Heart right ventricle (tissue), 16 donors: ENCODE results near the gene DNAJB7. TPM values are rescaled to one million over a fixed set of nuclear protein-coding genes. Genes with fewer than 3 reads are reported as not detected.
A peak's percentile ranks its signal among the peaks of the same experiment; 100 is the strongest.
"Not testable (repeated sequence)": the region's sequence is repeated elsewhere in the genome, so short reads cannot be mapped to it uniquely, and the experiment has no call there.

Source experiments
- ATAC-seq, 8 donors: fragments of 200-7000 bp; cut with Tn5 transposase; one replicate each; pipeline ENCODE4 v1.9.1; 2020; ENCODE audit warnings: mild to moderate bottlenecking in 8 of 8, moderate library complexity in 8 of 8, moderate number of reproducible peaks in 1 of 8
- DNase-seq, 2 donors: peaks; one replicate each; pipeline ENCODE4 v3.0.0-alpha.2; 2020
- H3K27ac ChIP-seq, 10 donors: fragments of 200-600 bp; sonication (generic) in 2 of 10; one replicate each; pipeline versions ENCODE4 v1.5.0 to v1.8.0; 2020 to 2022; ENCODE audit warnings: mild to moderate bottlenecking in 3 of 10
- H3K27me3 ChIP-seq, 7 donors: fragments of 200-600 bp; one replicate each; pipeline ENCODE4 v1.8.0; 2021 to 2022; ENCODE audit warnings: mild to moderate bottlenecking in 2 of 7
- H3K36me3 ChIP-seq, 9 donors: fragments of 200-600 bp; sonication (generic) in 1 of 9; one replicate each; pipeline versions ENCODE4 v1.5.0 to v1.8.0; 2020 to 2022; ENCODE audit warnings: mild to moderate bottlenecking in 2 of 9
- H3K4me1 ChIP-seq, 9 donors: fragments of 200-600 bp; sonication (generic) in 1 of 9; one replicate each; pipeline versions ENCODE4 v1.5.0 to v1.8.0; 2020 to 2022; ENCODE audit warnings: mild to moderate bottlenecking in 4 of 9
- H3K4me3 ChIP-seq, 10 donors: fragments of 200-600 bp; sonication (generic) in 2 of 10; one replicate each; pipeline versions ENCODE4 v1.5.0 to v1.8.0; 2020 to 2022; ENCODE audit warnings: mild to moderate bottlenecking in 7 of 10, moderate library complexity in 2 of 10
- H3K9me3 ChIP-seq, 11 donors: fragments of 200-600 bp in 10 of 11; sonication (generic) in 2 of 11; one replicate each; pipeline versions ENCODE4 v1.5.0 to v1.8.0; 2013 to 2022; ENCODE audit warnings: mild to moderate bottlenecking in 2 of 11, control low read depth in 1 of 11, moderate library complexity in 1 of 11
- WGBS, 2 donors: extraction: QIAGEN DNeasy Blood & Tissue Kit; methylation state at CpG; one replicate each; pipeline ENCODE4 v1.1.7; 2013; ENCODE audit warnings: inconsistent platforms in 1 of 2; 5-methylcytosine and 5-hydroxymethylcytosine counted together
- intact Hi-C, 10 donors: fragments of 100-400 bp; cut with DNase I; formaldehyde crosslinking; loops; one replicate each; pipeline versions ENCODE4 v1.11.1 to v1.14.2; 2022
- polyA plus RNA-seq, 2 donors: library from polyadenylated mRNA; stranded (reverse); fragments of 200-250 nt; gene quantifications; one replicate each; pipeline ENCODE4 v1.2.3, GENCODE V29; 2013
- total RNA-seq, 10 donors: library from RNA; stranded (reverse); fragmentation: NEBNext Ultra II Directional in 3 of 10; extraction: Animal tissue kit (Norgen Biotek cat#: 25700) in 3 of 10; gene quantifications; one replicate each; pipeline versions ENCODE4 v1.2.1 to v1.2.4, GENCODE V29; 2021 to 2023
- TF ChIP-seq, protein P1 (sequence below), 9 donors: fragments of 200-600 bp; sonication (generic) in 2 of 9; IDR thresholded peaks; one replicate each; pipeline versions ENCODE4 v1.5.0 to v1.8.0; 2021 to 2022; ENCODE audit warnings: antibody characterized with exemption in 9 of 9, mild to moderate bottlenecking in 5 of 9, moderate library complexity in 1 of 9
- donor health status: Arrhythmogenic right ventricular cardiomyopathy.
- donor health status: ischemic (EF 13 %, LVEDD 7.1; RV severe dilation, severe dysfunction).
- donor health status: healthy with polysubstance abuse.
- donor health status: DM: no; HTN: yes; CAD: no.
- donor health status: DM: no; HTN: no; CAD: no.
- donor health status: ischemic (EF 25% LVEDD 6.9; RV normal size, moderate dysfunction).
- donor health status: ischemic (EF 25% LVEDD 5.7; RV mildly dilated, moderate dysfunction).
- donor health status: healthy.
- donor health status: DM: yes; HTN: yes; CAD: no.
- donor health status: Ischemic cardiomyopathy.
- donor health status: ischemic (EF 35%, LVEDD 5.7; RV mildly dilated, moderate dysfunction).
- donor health status: nonischemic (EF 11% LVEDD 7.7; RV severe dilation, severe dysfunction).
- donor health status: DM: yes; HTN: yes; CAD: no.
- donor health status: PGD.
- donor health status: ischemic (EF 29% LVEDD 5.4; RV normal size, mild dysfunction).
- donor health status: nonischemic (EF 23%, LVEDD 6.1; RV moderate dilation, normal function).

DNAJB7 gene
- total and polyA plus RNA-seq, 12 donors: not detected

DNA sequence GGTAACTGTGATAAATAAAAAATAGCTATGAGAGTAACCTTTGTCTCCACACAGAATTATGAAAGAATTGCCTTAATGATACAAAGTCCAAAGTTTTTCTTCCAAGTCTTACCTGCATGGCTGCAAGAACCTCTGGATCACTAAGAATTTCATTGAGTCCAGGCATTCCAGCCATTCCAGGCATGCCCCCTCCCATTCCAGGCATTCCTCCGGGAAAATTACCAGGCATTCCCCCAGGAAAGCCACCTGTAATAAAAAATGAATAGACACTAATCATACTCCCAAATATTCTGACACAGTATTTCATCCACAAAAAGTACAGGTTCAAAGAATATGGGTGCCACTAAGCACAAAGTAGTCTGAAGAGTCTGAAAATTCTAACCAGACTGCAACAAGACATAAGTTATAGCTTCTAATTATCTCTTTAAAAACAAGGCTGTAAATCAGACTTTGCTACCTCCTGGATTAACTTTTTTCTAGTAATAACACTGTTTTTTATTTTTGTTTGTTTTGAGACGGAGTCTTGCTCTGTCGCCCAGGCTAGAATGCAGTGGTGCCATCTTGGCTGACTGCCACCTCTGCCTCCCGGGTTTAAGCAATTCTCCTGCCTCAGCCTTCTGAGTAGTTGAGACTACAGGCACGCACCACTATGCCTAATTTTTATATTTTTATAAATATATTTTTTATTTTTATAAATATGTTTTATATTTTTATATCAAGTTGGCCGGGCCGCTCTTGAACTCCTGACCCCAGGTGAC is 34.8 kb downstream of the DNAJB7 start:
- 71 to 84% methylated on average over 7 of the region's 7 CpGs for WGBS, 2 donors
- peaks cover 0 to 99% (median 59%) of the 10 kb centered on the region in 9 donors for H3K36me3 ChIP-seq

DNA sequence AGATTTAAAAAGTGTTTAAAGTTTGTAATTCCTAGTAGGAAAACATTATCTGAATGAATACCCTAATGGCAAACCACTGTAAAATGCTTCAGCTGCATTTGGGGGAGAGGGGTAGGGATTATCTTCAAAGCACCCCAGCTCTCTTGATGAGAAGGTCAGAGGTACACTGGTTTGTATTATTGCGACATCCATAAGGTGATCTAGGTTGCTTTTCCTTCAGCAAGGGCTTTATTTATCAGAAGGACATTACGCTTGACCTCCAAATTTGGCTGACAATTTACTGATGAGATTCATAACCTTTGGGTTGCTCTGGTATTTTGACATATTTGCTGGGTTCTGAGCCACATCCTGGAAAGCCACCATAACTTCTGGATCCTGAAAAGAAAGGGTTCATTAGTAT is 35.6 kb downstream of the DNAJB7 start:
- H3K9me3 ChIP-seq, H3K4me1 ChIP-seq, H3K4me3 ChIP-seq, ATAC-seq, H3K27ac ChIP-seq, intact Hi-C loops, DNase-seq, H3K27me3 ChIP-seq: not testable (repeated sequence)
- peaks cover 0 to 91% (median 51%) of the 10 kb centered on the region in 9 donors for H3K36me3 ChIP-seq
- WGBS, 2 donors: 86 to 96% methylated on average over 2 of the region's 2 CpGs

More for the DNA sequence above, 34.8 kb downstream of the DNAJB7 start:
- Histone ChIP-seq H3K27me3 (no peaks in the 10 kb centered on the region), H3K9me3 (no peaks in the 10 kb centered on the region), H3K27ac (no peak overlapping the region), H3K4me1 (no peaks in the 10 kb centered on the region), H3K4me3 (no peak overlapping the region)
- DNase-seq (no peak), ATAC-seq (no peak)
- TF ChIP-seq, protein P1, sequence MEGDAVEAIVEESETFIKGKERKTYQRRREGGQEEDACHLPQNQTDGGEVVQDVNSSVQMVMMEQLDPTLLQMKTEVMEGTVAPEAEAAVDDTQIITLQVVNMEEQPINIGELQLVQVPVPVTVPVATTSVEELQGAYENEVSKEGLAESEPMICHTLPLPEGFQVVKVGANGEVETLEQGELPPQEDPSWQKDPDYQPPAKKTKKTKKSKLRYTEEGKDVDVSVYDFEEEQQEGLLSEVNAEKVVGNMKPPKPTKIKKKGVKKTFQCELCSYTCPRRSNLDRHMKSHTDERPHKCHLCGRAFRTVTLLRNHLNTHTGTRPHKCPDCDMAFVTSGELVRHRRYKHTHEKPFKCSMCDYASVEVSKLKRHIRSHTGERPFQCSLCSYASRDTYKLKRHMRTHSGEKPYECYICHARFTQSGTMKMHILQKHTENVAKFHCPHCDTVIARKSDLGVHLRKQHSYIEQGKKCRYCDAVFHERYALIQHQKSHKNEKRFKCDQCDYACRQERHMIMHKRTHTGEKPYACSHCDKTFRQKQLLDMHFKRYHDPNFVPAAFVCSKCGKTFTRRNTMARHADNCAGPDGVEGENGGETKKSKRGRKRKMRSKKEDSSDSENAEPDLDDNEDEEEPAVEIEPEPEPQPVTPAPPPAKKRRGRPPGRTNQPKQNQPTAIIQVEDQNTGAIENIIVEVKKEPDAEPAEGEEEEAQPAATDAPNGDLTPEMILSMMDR (IDR thresholded peaks at IDR 0.05): no peak
- intact Hi-C loops: no loop called here

GRCh38 chr22:40823426-40823825 is 38.5 kb downstream of the DNAJB7 start:
- Histone ChIP-seq H3K36me3 (peaks cover 0 to 63% (median 31%) of the 10 kb centered on the region in 9 donors), H3K27ac (no peak overlapping the region), H3K27me3 (no peaks in the 10 kb centered on the region), H3K4me3 (no peak overlapping the region), H3K9me3 (no peaks in the 10 kb centered on the region), H3K4me1 (peaks cover 0 to 12% (median 10%) of the 10 kb centered on the region in 9 donors)
- TF ChIP-seq, protein P1 (IDR thresholded peaks at IDR 0.05): no peak
- no peak for DNase-seq
- intact Hi-C loops: no loop called here
- ATAC-seq: no peak
- WGBS, 2 donors: 64 to 66% methylated on average over 1 of the region's 1 CpG

- H3K27ac ChIP-seq: peak overlapping the region in 9 of 10 donors; percentile 38 to 89 (median 72)
- peaks cover 3 to 34% (median 27%) of the 10 kb centered on the region in 9 donors for H3K4me1 ChIP-seq
- H3K4me3 ChIP-seq: peak overlapping the region; percentile 75 to 99 (median 90)
- intact Hi-C loops: loop anchor here in 1 of 10 donors (5.0 kb wide), 2 partner anchors 38 to 152 kb away; partner anchors contain the start of genes ST13 and XPNPEP3
- H3K36me3 ChIP-seq: peaks cover 0 to 34% (median 10%) of the 10 kb centered on the region in 9 donors
- no peaks in the 10 kb centered on the region for H3K9me3 ChIP-seq
- H3K27me3 ChIP-seq: no peaks in the 10 kb centered on the region
- 5 to 7% methylated on average over 4 of the region's 4 CpGs for WGBS, 2 donors
- DNase-seq (no peak), ATAC-seq (peak in 1 of 8 donors; percentile 4)
- TF ChIP-seq, protein P1 (IDR thresholded peaks at IDR 0.05): no peak
These were observed 42.2 kb downstream of the DNAJB7 start for GRCh38 chr22:40819599-40820140.
